H1 (cell line): ENCODE results near the gene TRAF5. TPM values are rescaled to one million over a fixed set of nuclear protein-coding genes. Genes with fewer than 3 reads are reported as not detected.

Experiments used
- CTCF ChIA-PET: fragments of 300-600 bp; sonication (Branson Sonifier 250); formaldehyde crosslinking; loops from one replicate; lab custom pipeline; 2021; ENCODE audit not compliant: partially characterized antibody; lab: Charles Lee
- POLR2A ChIA-PET: fragments of 300-600 bp; sonication (Branson Sonifier 250); formaldehyde crosslinking; loops from one replicate; lab custom pipeline; 2021; ENCODE audit warnings: inconsistent platforms; ENCODE audit not compliant: partially characterized antibody; lab: Charles Lee
- DNase-seq, 2 experiments: peaks; one replicate each; pipeline versions ENCODE4 v3.0.0 to v3.0.0-alpha.2; 2010 to 2022; ENCODE audit warnings: low spot score in 2 of 2, low read depth in 1 of 2, mixed read lengths in 1 of 2
- FAIRE-seq: peaks from 2 replicates; lab custom pipeline; 2011; peaks lifted over from hg19 to GRCh38; lab: Jason Lieb, UNC
- H2AFZ ChIP-seq: 2 replicates; pipeline ENCODE4 v1.8.1; 2012; ENCODE audit warnings: low read length, inconsistent platforms
- H2AK5ac ChIP-seq: 2 replicates; pipeline ENCODE4 v1.6.1; 2013; ENCODE audit warnings: low read depth, low read length
- H2BK120ac ChIP-seq: replicated peaks from 2 replicates; pipeline ENCODE3; 2013; ENCODE audit warnings: low read depth, low read length, inconsistent platforms
- H2BK12ac ChIP-seq: 2 replicates; pipeline ENCODE4 v1.6.1; 2013; ENCODE audit warnings: low read depth, low read length
- H2BK15ac ChIP-seq: 2 replicates; pipeline ENCODE4 v1.6.1; 2013; ENCODE audit warnings: low read length
- H2BK20ac ChIP-seq: 2 replicates; pipeline ENCODE4 v1.6.1; 2013; ENCODE audit warnings: low read length
- H2BK5ac ChIP-seq: 2 replicates; pipeline ENCODE4 v1.6.1; 2013; ENCODE audit warnings: low read depth, low read length
- H3K14ac ChIP-seq: 2 replicates; pipeline ENCODE4 v1.6.1; 2013; ENCODE audit warnings: inconsistent platforms; ENCODE audit not compliant: insufficient read length
- H3K18ac ChIP-seq: 2 replicates; pipeline ENCODE4 v1.6.1; 2013; ENCODE audit warnings: low read length; ENCODE audit errors: extremely low read depth
- H3K23ac ChIP-seq: 2 replicates; pipeline ENCODE4 v1.6.1; 2013; ENCODE audit warnings: inconsistent platforms; ENCODE audit not compliant: insufficient read length
- H3K23me2 ChIP-seq: 2 replicates; pipeline ENCODE4 v1.6.1; 2013; ENCODE audit warnings: low read depth, low read length
- H3K27ac ChIP-seq: 2 replicates; pipeline ENCODE4 v1.6.1; 2011; ENCODE audit warnings: low read depth, low read length, inconsistent platforms
- H3K27me3 ChIP-seq, 4 experiments: replicated peaks in 1 of 4; 1 replicate in 1 of 4; 2 replicates in 3 of 4; pipeline versions ENCODE4 v1.6.1 to v1.8.1; 2011 to 2013; ENCODE audit warnings: low read length in 3 of 4, mild to moderate bottlenecking in 3 of 4, inconsistent platforms in 2 of 4, mixed read lengths in 2 of 4, moderate library complexity in 1 of 4; ENCODE audit not compliant: control insufficient read depth in 3 of 4, insufficient read depth in 3 of 4; ENCODE audit errors: extremely low read depth in 1 of 4
- H3K36me3 ChIP-seq, 4 experiments: 2 replicates each; pipeline versions ENCODE4 v1.6.1 to v1.8.1; 2011 to 2013; ENCODE audit warnings: mild to moderate bottlenecking in 4 of 4, low read length in 3 of 4, moderate library complexity in 2 of 4, control low read depth in 1 of 4, inconsistent platforms in 1 of 4; ENCODE audit not compliant: insufficient read depth in 4 of 4, control insufficient read depth in 2 of 4
- H3K4ac ChIP-seq: replicated peaks from 2 replicates; pipeline ENCODE3; 2013; ENCODE audit warnings: low read length, low read depth, mixed read lengths, inconsistent platforms; ENCODE audit not compliant: insufficient read length
- H3K4me1 ChIP-seq, 4 experiments: replicated peaks in 1 of 4; 1 replicate in 1 of 4; 2 replicates in 3 of 4; pipeline versions ENCODE4 v1.6.1 to v1.8.1; 2011 to 2013; ENCODE audit warnings: low read length in 3 of 4, inconsistent platforms in 2 of 4, mixed read lengths in 1 of 4; ENCODE audit not compliant: insufficient read depth in 4 of 4, control insufficient read depth in 3 of 4
- H3K4me2 ChIP-seq, 2 experiments: 2 replicates each; pipeline versions ENCODE4 v1.6.1 to v1.8.1; 2011 to 2013; ENCODE audit warnings: low read depth in 2 of 2, low read length in 2 of 2, control low read depth in 1 of 2, inconsistent platforms in 1 of 2, mild to moderate bottlenecking in 1 of 2; ENCODE audit not compliant: insufficient read depth in 1 of 2
- H3K4me3 ChIP-seq, 4 experiments: fragments of 200-600, 300-600 bp in 1 of 4; sonication (generic), shearing (Covaris generic), sonication (Bioruptor Twin) in 1 of 4; 2 replicates each; pipeline versions ENCODE4 v1.5.1 to v1.8.1; 2011 to 2016; ENCODE audit warnings: low read length in 4 of 4, low read depth in 3 of 4, control low read depth in 2 of 4, inconsistent platforms in 2 of 4, mild to moderate bottlenecking in 2 of 4, mixed read lengths in 1 of 4, moderate library complexity in 1 of 4; ENCODE audit not compliant: insufficient read depth in 2 of 4; ENCODE audit errors: extremely low read depth in 1 of 4
- H3K56ac ChIP-seq: replicated peaks from 2 replicates; pipeline ENCODE3; 2013; ENCODE audit warnings: low read depth, mild to moderate bottlenecking, mixed read lengths, low read length, inconsistent platforms; ENCODE audit not compliant: insufficient read length
- H3K79me1 ChIP-seq: 2 replicates; pipeline ENCODE4 v1.6.1; 2013; ENCODE audit warnings: low read depth, low read length, control low read depth
- H3K79me2 ChIP-seq, 2 experiments: 2 replicates each; pipeline versions ENCODE4 v1.6.1 to v1.8.1; 2012 to 2013; ENCODE audit warnings: low read length in 2 of 2, mild to moderate bottlenecking in 2 of 2, inconsistent platforms in 1 of 2; ENCODE audit not compliant: insufficient read depth in 2 of 2, control insufficient read depth in 1 of 2
- H3K9ac ChIP-seq, 4 experiments: replicated peaks in 1 of 4; 1 replicate in 1 of 4; 2 replicates in 3 of 4; pipeline versions ENCODE4 v1.6.1 to v1.8.1; 2011 to 2013; ENCODE audit warnings: low read depth in 3 of 4, low read length in 3 of 4, control low read depth in 2 of 4, mild to moderate bottlenecking in 2 of 4, moderate library complexity in 2 of 4, inconsistent platforms in 1 of 4; ENCODE audit errors: extremely low read depth in 1 of 4
- H3K9me3 ChIP-seq, 2 experiments: 2 replicates each; pipeline versions ENCODE4 v1.6.1 to v1.8.1; 2012 to 2013; ENCODE audit warnings: mild to moderate bottlenecking in 2 of 2, moderate library complexity in 2 of 2, control low read depth in 1 of 2, inconsistent platforms in 1 of 2, low read depth in 1 of 2, low read length in 1 of 2, mixed read lengths in 1 of 2; ENCODE audit not compliant: insufficient read depth in 2 of 2
- H4K20me1 ChIP-seq, 2 experiments: replicated peaks in 1 of 2; 2 replicates each; pipeline versions ENCODE3 to v1.8.1; 2011 to 2013; ENCODE audit warnings: inconsistent platforms in 2 of 2, low read length in 2 of 2, mild to moderate bottlenecking in 1 of 2; ENCODE audit not compliant: insufficient read depth in 2 of 2, control insufficient read depth in 1 of 2
- H4K5ac ChIP-seq: 2 replicates; pipeline ENCODE4 v1.6.1; 2013; ENCODE audit warnings: low read length, low read depth, mixed read lengths, inconsistent platforms; ENCODE audit not compliant: insufficient read length
- H4K8ac ChIP-seq: 2 replicates; pipeline ENCODE4 v1.8.0; 2013; ENCODE audit warnings: mild to moderate bottlenecking, moderate library complexity, low read length, inconsistent platforms; ENCODE audit not compliant: insufficient read depth; ENCODE audit errors: extremely low read depth
- H4K91ac ChIP-seq: replicated peaks from 2 replicates; pipeline ENCODE3; 2013; ENCODE audit warnings: low read length, mixed read lengths, inconsistent platforms; ENCODE audit not compliant: insufficient read length
- CEBPB ChIP-seq: IDR thresholded peaks from 2 replicates; pipeline ENCODE4 v1.6.1; 2012; ENCODE audit warnings: low read depth, low read length
- WGBS, 2 experiments: shearing (Covaris generic) in 1 of 2; methylation state at CpG; one replicate each; pipeline versions ENCODE4 v1.1.6 to v1.1.7; 2013 to 2015; ENCODE audit warnings: low lambda C conversion rate in 2 of 2, mixed read lengths in 2 of 2, inconsistent platforms in 1 of 2, low coverage in 1 of 2, missing lambda C conversion rate in 1 of 2; ENCODE audit not compliant: insufficient replicate concordance in 2 of 2, insufficient coverage in 1 of 2, insufficient read length in 1 of 2; ENCODE audit errors: extremely low coverage in 1 of 2, missing lambda C conversion rate in 1 of 2; 5-methylcytosine and 5-hydroxymethylcytosine counted together
- polyA plus RNA-seq, 7 experiments: library from polyadenylated mRNA; depleted of rRNA in 3 of 7; stranded (reverse) in 5 of 7; unstranded in 2 of 7; fragments of >200 nt in 5 of 7; fragments of 200-250 nt in 2 of 7; gene quantifications; 1 replicate in 5 of 7; 2 replicates in 1 of 7; 4 replicates in 1 of 7; pipeline versions ENCODE4 v1.2.1 to v1.2.3, GENCODE V29; 2011 to 2013; ENCODE audit warnings: missing spikeins in 2 of 7, mixed read lengths in 2 of 7
- total RNA-seq: library from RNA; stranded (reverse); fragmentation: NEBNext Ultra II Directional; extraction: Animal tissue kit (Norgen Biotek cat#: 25700); gene quantifications from 2 replicates; pipeline ENCODE4 v1.2.1, GENCODE V29; 2021

The TRAF5 gene
- total and polyA plus RNA-seq, 2 of the 8 experiments (the other 6 are each of a cell fraction or from before 2014, with no cell fraction given): 13.0 to 17.1 TPM

DNA sequence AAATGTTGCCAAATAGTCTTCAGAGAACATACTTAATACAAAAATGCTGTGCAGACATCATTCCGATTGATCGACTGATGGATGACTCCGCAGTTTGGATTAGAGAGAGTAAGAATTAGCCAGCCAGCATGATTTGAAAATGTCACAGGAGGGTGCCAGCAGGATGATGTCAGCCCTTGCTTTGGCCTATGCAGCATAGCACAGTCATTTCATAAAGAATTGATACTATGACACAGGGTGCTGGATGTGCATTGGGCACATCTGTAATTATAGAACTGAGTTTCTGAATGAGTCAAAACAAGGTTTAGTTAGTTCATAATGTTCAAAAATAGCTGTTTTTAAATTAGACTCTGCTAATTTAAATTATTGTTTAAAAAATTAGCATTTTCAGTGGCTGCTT lies 21.6 kb upstream of the TRAF5 start:
- no peak for DNase-seq
- no peak for TF ChIP-seq CEBPB

More for the DNA sequence above, 21.6 kb upstream of the TRAF5 start:
- Histone ChIP-seq H3K79me1 (no peaks in the 10 kb centered on the region), H3K27me3 (no peaks in the 10 kb centered on the region), H3K4ac (no peak overlapping the region), H3K9ac (no peak overlapping the region), H3K14ac (no peak overlapping the region), H2BK20ac (no peak overlapping the region), H2BK5ac (no peak overlapping the region), H2AK5ac (no peak overlapping the region), H2BK15ac (no peak overlapping the region), H4K8ac (no peak overlapping the region), H3K4me2 (no peak overlapping the region), H2AFZ (no peak overlapping the region), H4K20me1 (peaks cover 0 to 1% of the 10 kb centered on the region in 2 experiments), H3K36me3 (peaks cover 0 to 43% (median 5%) of the 10 kb centered on the region in 4 experiments; a peak in 6 of 8 replicates), H2BK120ac (no peak overlapping the region), H3K18ac (no peak overlapping the region), H2BK12ac (no peak overlapping the region), H3K23me2 (no peaks in the 10 kb centered on the region; the same call in 1 of the 2 replicates), H3K56ac (no peak overlapping the region), H4K91ac (no peak overlapping the region), H3K79me2 (no peaks in the 10 kb centered on the region), H4K5ac (no peak overlapping the region), H3K27ac (no peak overlapping the region), H3K4me1 (no peaks in the 10 kb centered on the region), H3K9me3 (no peaks in the 10 kb centered on the region), H3K23ac (no peak overlapping the region), H3K4me3 (no peak overlapping the region)
- no peak for FAIRE-seq
- CTCF ChIA-PET: no interaction called here
- WGBS, 2 experiments: 97% methylated on average over 3 of the region's 3 CpGs; no CpG with 5 or more reads in 1 of the 2 experiments
- POLR2A ChIA-PET: no interaction called here
